Muscle of leg (tissue), 11 donors: ENCODE results near the gene AFF1. TPM values are rescaled to one million over a fixed set of nuclear protein-coding genes. Genes with fewer than 3 reads are reported as not detected.
"Not testable (repeated sequence)": the region's sequence is repeated elsewhere in the genome, so short reads cannot be mapped to it uniquely, and the experiment has no call there.

Experiments used
- DNase-seq: peaks from one replicate; pipeline ENCODE4 v3.0.0; 2013
- H3K27ac ChIP-seq: one replicate; pipeline ENCODE4 v1.5.1; 2013; ENCODE audit warnings: mild to moderate bottlenecking, low read length, control low read depth
- H3K27me3 ChIP-seq: one replicate; pipeline ENCODE4 v1.6.1; 2013; ENCODE audit warnings: low read length; ENCODE audit not compliant: control insufficient read depth, insufficient read depth
- H3K36me3 ChIP-seq: one replicate; pipeline ENCODE4 v1.6.1; 2013; ENCODE audit warnings: low read length; ENCODE audit not compliant: control insufficient read depth, insufficient read depth
- H3K4me1 ChIP-seq: one replicate; pipeline ENCODE4 v1.6.1; 2013; ENCODE audit warnings: low read length; ENCODE audit not compliant: control insufficient read depth, insufficient read depth
- H3K4me3 ChIP-seq: one replicate; pipeline ENCODE4 v1.5.1; 2013; ENCODE audit warnings: low read length, control low read depth
- H3K9me3 ChIP-seq: replicated peaks from 2 replicates; pipeline ENCODE4 v1.6.1; 2013; ENCODE audit warnings: low read depth, low read length; ENCODE audit not compliant: control insufficient read depth
- WGBS: methylation state at CpG from one replicate; pipeline ENCODE4 v1.1.5; 2013; ENCODE audit warnings: missing lambda C conversion rate; ENCODE audit not compliant: insufficient coverage; 5-methylcytosine and 5-hydroxymethylcytosine counted together
- polyA plus RNA-seq, 8 donors: library from polyadenylated mRNA; unstranded; fragments of 120-200 nt; gene quantifications; one replicate each; pipeline versions ENCODE4 v1.2.1 to v1.2.3, GENCODE V29; 2013; ENCODE audit warnings: inconsistent platforms in 1 of 8, low replicate concordance in 1 of 8; ENCODE audit not compliant: insufficient read length in 8 of 8, insufficient read depth in 1 of 8
- total RNA-seq: library from RNA; stranded (reverse); fragments of 120-200 nt; gene quantifications from one replicate; pipeline ENCODE4 v1.2.4, GENCODE V29; 2013

The AFF1 gene
- total and polyA plus RNA-seq, 9 donors: 12.2 to 19.6 (median 15.5) TPM

- Histone ChIP-seq H3K4me1 (no peaks in the 10 kb centered on the region), H3K27me3 (no peaks in the 10 kb centered on the region), H3K4me3 (no peak overlapping the region), H3K36me3 (peaks cover 41% of the 10 kb centered on the region), H3K27ac (no peak overlapping the region), H3K9me3 (no peaks in the 10 kb centered on the region)
- whole genome bisulfite sequencing: 85% methylated on average over 4 of the region's 8 CpGs
- no peak for DNase-seq
These were observed 197.2 kb downstream of the AFF1 start for GRCh38 chr4:87132035-87132434.

DNA sequence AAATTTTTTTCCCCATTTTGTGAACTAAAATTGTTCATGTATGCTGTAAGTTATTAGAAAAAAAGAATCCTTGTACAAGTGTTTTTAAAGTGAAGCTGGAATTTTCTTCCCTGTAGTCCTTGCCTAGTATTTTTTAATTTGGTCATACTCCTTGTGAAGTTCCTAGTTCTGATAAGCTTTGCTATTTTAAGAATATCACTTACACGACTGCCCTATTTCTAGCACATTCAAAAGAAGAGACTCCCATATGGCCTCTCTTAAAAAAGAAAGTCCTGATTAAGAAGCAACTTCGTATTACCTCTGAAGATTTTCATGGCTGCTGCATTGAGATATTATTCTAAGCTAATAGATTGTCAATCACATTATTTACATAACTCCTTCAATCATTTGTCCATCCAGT, 198.4 kb downstream of the AFF1 start:
- Histone ChIP-seq H3K27ac (no peak overlapping the region), H3K4me3 (no peak overlapping the region), H3K27me3 (no peaks in the 10 kb centered on the region), H3K9me3 (no peaks in the 10 kb centered on the region), H3K4me1 (no peaks in the 10 kb centered on the region), H3K36me3 (peaks cover 35% of the 10 kb centered on the region)
- no peak for DNase-seq
- no CpG with 5 or more reads among the region's 2 CpGs for WGBS

GRCh38 chr4:87134122-87134521, 199.3 kb downstream of the AFF1 start:
- H3K9me3 ChIP-seq: no peaks in the 10 kb centered on the region
- 100% methylated on average over 2 of the region's 3 CpGs for WGBS
- no peak overlapping the region for H3K4me3 ChIP-seq
- H3K27me3 ChIP-seq: no peaks in the 10 kb centered on the region
- no peak for DNase-seq
- H3K36me3 ChIP-seq: peaks cover 27% of the 10 kb centered on the region
- H3K4me1 ChIP-seq: no peaks in the 10 kb centered on the region
- H3K27ac ChIP-seq: no peak overlapping the region

DNA sequence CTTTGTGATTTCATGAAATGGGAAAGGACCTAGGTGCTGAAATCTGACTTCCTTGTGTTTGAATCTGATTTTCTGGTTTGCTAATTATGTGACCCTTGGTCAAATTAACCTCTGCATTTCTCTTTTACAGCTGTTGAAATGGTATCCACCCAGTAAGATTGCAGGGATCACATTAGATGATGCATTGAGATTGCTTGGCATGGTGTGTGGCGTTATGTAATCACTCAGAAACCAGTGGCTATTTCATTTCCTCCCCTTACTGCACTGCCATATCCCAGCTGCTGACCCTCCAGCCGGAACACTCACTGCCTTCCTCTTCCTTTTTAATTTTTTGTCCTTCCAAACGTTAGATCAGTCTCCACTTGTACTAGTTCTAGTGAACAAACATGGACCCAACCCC, 206.6 kb downstream of the AFF1 start:
- H3K27ac ChIP-seq: no peak overlapping the region

GRCh38 chr4:87144356-87144755, 209.5 kb downstream of the AFF1 start:
- Histone ChIP-seq H3K9me3 (no peaks in the 10 kb centered on the region), H3K36me3 (no peaks in the 10 kb centered on the region), H3K27me3 (no peaks in the 10 kb centered on the region), H3K4me1 (no peaks in the 10 kb centered on the region), H3K4me3 (no peak overlapping the region), H3K27ac (no peak overlapping the region)
- DNase-seq: no peak
- WGBS: no CpG with 5 or more reads among the region's 2 CpGs

More for the DNA sequence above, 206.6 kb downstream of the AFF1 start:
- DNase-seq: no peak
- no peaks in the 10 kb centered on the region for H3K9me3 ChIP-seq
- no peaks in the 10 kb centered on the region for H3K27me3 ChIP-seq
- 60% methylated on average over 1 of the region's 3 CpGs for WGBS
- H3K36me3 ChIP-seq: peaks cover under 1% of the 10 kb centered on the region
- no peaks in the 10 kb centered on the region for H3K4me1 ChIP-seq
- no peak overlapping the region for H3K4me3 ChIP-seq

GRCh38 chr4:87145934-87146333, 211.1 kb downstream of the AFF1 start:
- not testable (repeated sequence) for H3K4me3 ChIP-seq, H3K4me1 ChIP-seq, H3K27ac ChIP-seq, DNase-seq, H3K9me3 ChIP-seq, H3K27me3 ChIP-seq, H3K36me3 ChIP-seq
- WGBS: 97% methylated on average over 4 of the region's 6 CpGs

DNA sequence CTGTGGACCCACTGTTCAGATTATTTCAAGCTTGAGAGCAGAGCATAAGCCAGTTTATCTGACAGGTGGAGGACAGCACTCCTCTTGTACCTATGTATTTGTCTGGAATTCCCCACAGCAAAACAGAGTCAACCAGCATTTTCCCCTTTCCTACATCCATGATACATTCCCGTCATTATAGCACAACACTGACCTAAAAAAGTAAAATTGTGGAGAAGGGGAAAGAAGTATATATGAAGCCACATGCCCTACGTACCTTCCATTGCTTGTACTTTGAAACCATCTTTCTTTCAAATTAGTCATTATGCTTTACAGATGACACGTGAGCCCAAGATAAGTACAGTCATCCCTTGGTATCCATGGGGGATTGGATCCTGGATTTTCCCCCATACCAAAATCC, 212.3 kb downstream of the AFF1 start:
- H3K4me3 ChIP-seq: no peak overlapping the region

GRCh38 chr4:87150498-87151261, 215.9 kb downstream of the AFF1 start:
- Histone ChIP-seq H3K9me3 (no peaks in the 10 kb centered on the region), H3K27ac (no peak overlapping the region), H3K36me3 (no peaks in the 10 kb centered on the region), H3K4me1 (no peaks in the 10 kb centered on the region), H3K4me3 (no peak overlapping the region), H3K27me3 (no peaks in the 10 kb centered on the region)
- peak; percentile 84 for DNase-seq
- WGBS: no CpG with 5 or more reads among the region's 2 CpGs

More for the DNA sequence above, 212.3 kb downstream of the AFF1 start:
- DNase-seq: no peak
- Histone ChIP-seq H3K27ac (no peak overlapping the region), H3K27me3 (no peaks in the 10 kb centered on the region), H3K9me3 (no peaks in the 10 kb centered on the region), H3K36me3 (no peaks in the 10 kb centered on the region), H3K4me1 (no peaks in the 10 kb centered on the region)
- WGBS: no CpG with 5 or more reads among the region's 3 CpGs

DNA sequence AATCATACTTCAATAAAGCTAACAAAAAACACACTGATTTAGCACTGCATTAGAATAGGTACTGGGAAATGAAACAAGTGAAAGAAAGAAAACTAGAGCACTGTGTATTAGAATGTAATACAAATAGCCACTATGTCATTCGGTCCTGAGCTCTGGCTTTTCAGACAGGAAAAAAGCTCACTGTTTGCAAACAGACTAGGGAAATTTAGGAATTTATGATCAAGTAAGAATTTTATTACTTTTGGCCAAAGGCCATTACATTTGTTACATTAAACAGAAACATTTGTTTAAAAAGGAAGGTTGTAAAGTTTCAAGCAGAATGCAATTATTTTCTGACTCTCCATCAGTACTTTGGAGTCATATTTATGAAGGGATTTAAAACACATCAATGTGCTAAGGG, 216.9 kb downstream of the AFF1 start:
- H3K27me3 ChIP-seq: no peaks in the 10 kb centered on the region
- no peak overlapping the region for H3K4me3 ChIP-seq
- no peaks in the 10 kb centered on the region for H3K36me3 ChIP-seq
- H3K27ac ChIP-seq: no peak overlapping the region
- no peaks in the 10 kb centered on the region for H3K4me1 ChIP-seq
- no peaks in the 10 kb centered on the region for H3K9me3 ChIP-seq
- WGBS: no CpG with 5 or more reads among the region's 1 CpG
- DNase-seq: peak; percentile 66

GRCh38 chr4:87152310-87153041, 217.7 kb downstream of the AFF1 start:
- H3K9me3 ChIP-seq: no peaks in the 10 kb centered on the region
- no peak overlapping the region for H3K4me3 ChIP-seq
- no peaks in the 10 kb centered on the region for H3K27me3 ChIP-seq
- 58% methylated on average over 6 of the region's 14 CpGs for WGBS
- H3K4me1 ChIP-seq: no peaks in the 10 kb centered on the region
- peak; percentile 26 for DNase-seq
- H3K27ac ChIP-seq: no peak overlapping the region
- H3K36me3 ChIP-seq: no peaks in the 10 kb centered on the region
